NCI-H82 treated with DMSO at 0.1 percent for 48 hours (cell line): ENCODE results near the gene KIF2A.
"Not testable (repeated sequence)": the region's sequence is repeated elsewhere in the genome, so short reads cannot be mapped to it uniquely, and the experiment has no call there.

ENCODE experiments used
- DNase-seq: peaks from one replicate; lab custom pipeline; 2025; ENCODE audit not compliant: unreplicated experiment; lab: John Stamatoyannopoulos, UW

KIF2A gene

GRCh38 chr5:62289813-62290212 lies 16.2 kb upstream of the KIF2A start:
- DNase-seq: no peak

GRCh38 chr5:62291829-62292228 lies 14.2 kb upstream of the KIF2A start:
- DNase-seq: not testable (repeated sequence)

- DNase-seq: no peak
Measured at GRCh38 chr5:62296998-62297397, 9.0 kb upstream of the KIF2A start.

- no peak for DNase-seq
Measured at GRCh38 chr5:62298118-62298517, 7.9 kb upstream of the KIF2A start.

- DNase-seq: no peak
Measured at GRCh38 chr5:62299101-62299500, 6.9 kb upstream of the KIF2A start.

GRCh38 chr5:62299600-62299999 lies 6.4 kb upstream of the KIF2A start:
- DNase-seq: no peak

- DNase-seq: no peak
Measured at GRCh38 chr5:62305358-62305714, 670 bp upstream of the KIF2A start.

GRCh38 chr5:62306323-62306895 lies 403 bp downstream of the KIF2A start:
- DNase-seq: peak; percentile 14

- no peak for DNase-seq
Measured at GRCh38 chr5:62306896-62307689, 1.1 kb downstream of the KIF2A start.

GRCh38 chr5:62308439-62308838 lies 2.4 kb downstream of the KIF2A start:
- no peak for DNase-seq

- no peak for DNase-seq
Measured at GRCh38 chr5:62309107-62309506, 3.1 kb downstream of the KIF2A start.

- no peak for DNase-seq
Measured at GRCh38 chr5:62310426-62311143, 4.6 kb downstream of the KIF2A start.

- DNase-seq: no peak
Measured at GRCh38 chr5:62312036-62312435, 6.0 kb downstream of the KIF2A start.

GRCh38 chr5:62312674-62313073 lies 6.7 kb downstream of the KIF2A start:
- DNase-seq: no peak

- no peak for DNase-seq
Measured at GRCh38 chr5:62314213-62314830, 8.3 kb downstream of the KIF2A start.

GRCh38 chr5:62315376-62316175 lies 9.6 kb downstream of the KIF2A start:
- peak; percentile 62 for DNase-seq

- no peak for DNase-seq
Measured at GRCh38 chr5:62316176-62316502, 10.1 kb downstream of the KIF2A start.

GRCh38 chr5:62317810-62318209 lies 11.8 kb downstream of the KIF2A start:
- DNase-seq: no peak

GRCh38 chr5:62322484-62322883 lies 16.5 kb downstream of the KIF2A start:
- no peak for DNase-seq

- no peak for DNase-seq
Measured at GRCh38 chr5:62326302-62326701, 20.3 kb downstream of the KIF2A start.

- no peak for DNase-seq
Measured at GRCh38 chr5:62326702-62327101, 20.7 kb downstream of the KIF2A start.
